SU-DHL-6 (cell line): ENCODE results near the gene ARHGAP29.

Experiments
- EZH2phosphoT487 ChIP-seq: fragments of 200-600 bp; sonication (generic), shearing (Covaris generic); conservative IDR thresholded peaks from 2 replicates; pipeline ENCODE4 v1.6.1; 2018; ENCODE audit warnings: mild to moderate bottlenecking, antibody characterized with exemption, low read length, moderate library complexity, mixed read lengths
- TF ChIP-seq, protein P1 (sequence below): fragments of 200-600 bp; sonication (generic); IDR thresholded peaks from one replicate; pipeline ENCODE4 v1.5.1; 2017; ENCODE audit warnings: antibody characterized with exemption, mild to moderate bottlenecking, low read length, moderate library complexity; ENCODE audit not compliant: insufficient read depth, poor library complexity, severe bottlenecking

DNA sequence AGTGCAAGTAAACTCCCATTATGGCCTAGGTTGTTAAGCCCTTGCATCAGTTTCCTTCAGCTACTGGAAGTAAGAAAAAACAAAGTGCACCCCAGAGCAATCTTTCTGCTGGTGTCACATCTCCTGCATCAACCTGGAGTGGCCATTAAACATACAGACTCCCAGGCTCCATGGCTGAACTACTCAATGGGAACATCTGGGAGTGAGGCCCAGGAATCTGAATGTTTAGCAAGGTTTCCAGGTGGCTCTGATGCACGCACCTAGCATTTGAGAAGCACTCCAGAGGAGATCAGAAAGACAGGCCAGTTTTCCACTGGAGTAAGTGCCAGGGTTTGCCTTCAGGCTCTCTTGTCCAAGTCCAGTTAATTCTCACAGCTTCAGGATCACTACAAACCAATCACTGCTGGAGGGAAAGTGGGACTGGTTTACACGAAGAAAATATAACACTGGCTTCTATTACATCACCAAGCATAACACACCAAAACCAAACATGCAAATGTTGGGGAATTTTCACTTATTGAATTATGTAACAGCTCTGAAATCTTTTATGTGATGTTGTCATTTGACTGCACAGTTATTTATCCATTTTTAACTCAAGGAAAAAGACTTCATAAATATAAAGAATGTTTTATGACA lies 94.1 kb downstream of the ARHGAP29 start:
- TF ChIP-seq, protein P1, sequence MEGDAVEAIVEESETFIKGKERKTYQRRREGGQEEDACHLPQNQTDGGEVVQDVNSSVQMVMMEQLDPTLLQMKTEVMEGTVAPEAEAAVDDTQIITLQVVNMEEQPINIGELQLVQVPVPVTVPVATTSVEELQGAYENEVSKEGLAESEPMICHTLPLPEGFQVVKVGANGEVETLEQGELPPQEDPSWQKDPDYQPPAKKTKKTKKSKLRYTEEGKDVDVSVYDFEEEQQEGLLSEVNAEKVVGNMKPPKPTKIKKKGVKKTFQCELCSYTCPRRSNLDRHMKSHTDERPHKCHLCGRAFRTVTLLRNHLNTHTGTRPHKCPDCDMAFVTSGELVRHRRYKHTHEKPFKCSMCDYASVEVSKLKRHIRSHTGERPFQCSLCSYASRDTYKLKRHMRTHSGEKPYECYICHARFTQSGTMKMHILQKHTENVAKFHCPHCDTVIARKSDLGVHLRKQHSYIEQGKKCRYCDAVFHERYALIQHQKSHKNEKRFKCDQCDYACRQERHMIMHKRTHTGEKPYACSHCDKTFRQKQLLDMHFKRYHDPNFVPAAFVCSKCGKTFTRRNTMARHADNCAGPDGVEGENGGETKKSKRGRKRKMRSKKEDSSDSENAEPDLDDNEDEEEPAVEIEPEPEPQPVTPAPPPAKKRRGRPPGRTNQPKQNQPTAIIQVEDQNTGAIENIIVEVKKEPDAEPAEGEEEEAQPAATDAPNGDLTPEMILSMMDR, result no peak
- TF ChIP-seq EZH2phosphoT487, result no peak
